Spleen (tissue), 11 donors: Measurements from ENCODE around the gene CNTNAP2. TPM values are rescaled to one million over a fixed set of nuclear protein-coding genes. Genes with fewer than 3 reads are reported as not detected.

Experiments
- DNase-seq: peaks from one replicate; pipeline ENCODE4 v3.0.0-alpha.2; 2020
- H3K27ac ChIP-seq, 8 donors: fragments of 200-600 bp; sonication (generic) in 7 of 8; 1 replicate in 4 of 8; 2 replicates in 4 of 8; pipeline versions ENCODE4 v1.5.0 to v1.8.0; 2016 to 2021; ENCODE audit warnings: inconsistent platforms in 4 of 8, mild to moderate bottlenecking in 4 of 8, moderate library complexity in 1 of 8
- H3K27me3 ChIP-seq, 7 donors: fragments of 200-600 bp; sonication (generic) in 6 of 7; replicated peaks in 1 of 7; 1 replicate in 4 of 7; 2 replicates in 3 of 7; pipeline versions ENCODE4 v1.5.0 to v1.8.0; 2016 to 2021; ENCODE audit warnings: inconsistent platforms in 3 of 7, mild to moderate bottlenecking in 1 of 7
- H3K36me3 ChIP-seq, 6 donors: fragments of 200-600 bp; sonication (generic) in 5 of 6; 1 replicate in 4 of 6; 2 replicates in 2 of 6; pipeline versions ENCODE4 v1.5.0 to v1.8.0; 2016 to 2021; ENCODE audit warnings: inconsistent platforms in 2 of 6
- H3K4me1 ChIP-seq, 6 donors: fragments of 200-600 bp; sonication (generic) in 5 of 6; 1 replicate in 3 of 6; 2 replicates in 3 of 6; pipeline versions ENCODE4 v1.5.0 to v1.8.0; 2016 to 2021; ENCODE audit warnings: inconsistent platforms in 3 of 6
- H3K4me3 ChIP-seq, 8 donors: fragments of 200-600 bp; sonication (generic) in 7 of 8; 1 replicate in 4 of 8; 2 replicates in 4 of 8; pipeline versions ENCODE4 v1.5.0 to v1.8.0; 2016 to 2021; ENCODE audit warnings: inconsistent platforms in 4 of 8, mild to moderate bottlenecking in 4 of 8, moderate library complexity in 2 of 8
- H3K9me3 ChIP-seq, 8 donors: fragments of 200-600 bp; sonication (generic) in 7 of 8; 1 replicate in 4 of 8; 2 replicates in 4 of 8; pipeline versions ENCODE4 v1.5.0 to v1.8.0; 2016 to 2021; ENCODE audit warnings: inconsistent platforms in 4 of 8
- POLR2A ChIP-seq, 3 donors: fragments of 450-650 bp; IDR thresholded peaks; one replicate each; pipeline ENCODE4 v1.5.1; 2017; ENCODE audit warnings: antibody characterized with exemption in 3 of 3, mild to moderate bottlenecking in 1 of 3
- POLR2AphosphoS5 ChIP-seq, 3 donors: sonication (generic); formaldehyde crosslinking; IDR thresholded peaks; one replicate each; pipeline ENCODE4 v1.5.1; 2017; ENCODE audit warnings: antibody characterized with exemption in 3 of 3
- WGBS, 5 donors: extraction: QIAGEN DNeasy Blood & Tissue Kit in 3 of 5; methylation state at CpG; one replicate each; pipeline versions ENCODE4 v1.1.5 to v1.1.7; 2013 to 2018; 5-methylcytosine and 5-hydroxymethylcytosine counted together
- intact Hi-C: fragments of 100-400 bp; cut with DNase I; formaldehyde crosslinking; loops from one replicate; pipeline ENCODE4 v1.15.0; 2023; ENCODE audit warnings: low total_unique reads
- polyA plus RNA-seq, 3 donors: library from polyadenylated mRNA; stranded (reverse); fragments of 200-250 nt; gene quantifications; one replicate each; pipeline ENCODE4 v1.2.1, GENCODE V29; 2013
- total RNA-seq, 7 donors: library from RNA; depleted of rRNA in 3 of 7; stranded (reverse); fragments of >200 nt in 3 of 7; fragmentation: NEBNext Ultra II Directional in 4 of 7; extraction: Animal tissue kit (Norgen Biotek cat#: 25700) in 4 of 7; gene quantifications; one replicate each; pipeline versions ENCODE4 v1.1.0 to v1.2.1, GENCODE V29; 2016 to 2021
- TF ChIP-seq, protein P1 (sequence below), 11 experiments: fragments of 200-600 bp in 7 of 11; fragments of 450-650 bp in 4 of 11; sonication (generic) in 4 of 11; IDR thresholded peaks in 8 of 11; conservative IDR thresholded peaks in 3 of 11; 1 replicate in 7 of 11; 2 replicates in 4 of 11; pipeline versions ENCODE4 v1.4.0 to v1.8.0; 2016 to 2021; ENCODE audit warnings: antibody characterized with exemption in 11 of 11, inconsistent platforms in 4 of 11, mild to moderate bottlenecking in 1 of 11
- donor health status: healthy with polysubstance abuse.
- donor health status: DM: no; HTN: no; CAD: no; lungs with moderate emphysema.
- donor health status: DM: no; HTN: no; CAD: no.
- donor health status: Bipolar disorder and iron deficiency.
- donor health status: healthy.
- donor health status: DM: no; HTN: no; CAD: no.
- donor health status: DM: yes; HTN: yes; CAD: no.

CNTNAP2 gene
- total and polyA plus RNA-seq, 10 donors, result 0.13 to 2.0 (median 0.82) TPM

DNA sequence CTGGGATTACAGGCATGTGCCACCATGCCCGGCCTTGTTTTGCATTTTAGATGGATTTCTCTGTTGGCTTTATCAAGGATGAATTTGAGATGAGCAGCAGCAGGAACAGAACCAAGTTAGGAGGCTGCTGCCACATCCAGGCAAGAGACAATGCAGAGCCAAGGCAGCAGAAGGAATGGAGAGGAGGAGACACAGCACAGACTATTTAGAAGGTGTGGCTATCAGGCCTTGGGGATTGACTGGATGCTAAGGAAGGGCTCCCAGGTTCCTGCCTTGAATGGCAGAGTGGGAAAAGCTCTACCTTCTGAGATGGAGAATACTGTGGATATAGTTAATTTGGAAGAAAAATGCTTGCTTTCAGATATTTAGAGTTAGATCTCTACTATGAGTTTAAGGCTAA is 1989.3 kb downstream of the CNTNAP2 start:
- H3K4me1 ChIP-seq, result no peaks in the 10 kb centered on the region
- 79 to 95% (median 88%) methylated on average over 1 of the region's 1 CpG for WGBS, 5 donors
- peaks cover 0 to 10% (median 0%) of the 10 kb centered on the region in 8 donors for H3K9me3 ChIP-seq
- no peak for DNase-seq
- H3K27ac ChIP-seq, result no peak overlapping the region
- TF ChIP-seq POLR2A (IDR thresholded peaks at IDR 0.05), result no peak
- no peak for TF ChIP-seq POLR2AphosphoS5 (IDR thresholded peaks at IDR 0.05)
- TF ChIP-seq, protein P1, sequence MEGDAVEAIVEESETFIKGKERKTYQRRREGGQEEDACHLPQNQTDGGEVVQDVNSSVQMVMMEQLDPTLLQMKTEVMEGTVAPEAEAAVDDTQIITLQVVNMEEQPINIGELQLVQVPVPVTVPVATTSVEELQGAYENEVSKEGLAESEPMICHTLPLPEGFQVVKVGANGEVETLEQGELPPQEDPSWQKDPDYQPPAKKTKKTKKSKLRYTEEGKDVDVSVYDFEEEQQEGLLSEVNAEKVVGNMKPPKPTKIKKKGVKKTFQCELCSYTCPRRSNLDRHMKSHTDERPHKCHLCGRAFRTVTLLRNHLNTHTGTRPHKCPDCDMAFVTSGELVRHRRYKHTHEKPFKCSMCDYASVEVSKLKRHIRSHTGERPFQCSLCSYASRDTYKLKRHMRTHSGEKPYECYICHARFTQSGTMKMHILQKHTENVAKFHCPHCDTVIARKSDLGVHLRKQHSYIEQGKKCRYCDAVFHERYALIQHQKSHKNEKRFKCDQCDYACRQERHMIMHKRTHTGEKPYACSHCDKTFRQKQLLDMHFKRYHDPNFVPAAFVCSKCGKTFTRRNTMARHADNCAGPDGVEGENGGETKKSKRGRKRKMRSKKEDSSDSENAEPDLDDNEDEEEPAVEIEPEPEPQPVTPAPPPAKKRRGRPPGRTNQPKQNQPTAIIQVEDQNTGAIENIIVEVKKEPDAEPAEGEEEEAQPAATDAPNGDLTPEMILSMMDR (IDR thresholded peaks at IDR 0.05 in 8 of 11, conservative IDR thresholded peaks at IDR 0.05 in 3 of 11), result no peak
- H3K27me3 ChIP-seq, result no peaks in the 10 kb centered on the region
- intact Hi-C loops, result no loop called here
- H3K36me3 ChIP-seq, result no peaks in the 10 kb centered on the region
- no peak overlapping the region for H3K4me3 ChIP-seq

DNA sequence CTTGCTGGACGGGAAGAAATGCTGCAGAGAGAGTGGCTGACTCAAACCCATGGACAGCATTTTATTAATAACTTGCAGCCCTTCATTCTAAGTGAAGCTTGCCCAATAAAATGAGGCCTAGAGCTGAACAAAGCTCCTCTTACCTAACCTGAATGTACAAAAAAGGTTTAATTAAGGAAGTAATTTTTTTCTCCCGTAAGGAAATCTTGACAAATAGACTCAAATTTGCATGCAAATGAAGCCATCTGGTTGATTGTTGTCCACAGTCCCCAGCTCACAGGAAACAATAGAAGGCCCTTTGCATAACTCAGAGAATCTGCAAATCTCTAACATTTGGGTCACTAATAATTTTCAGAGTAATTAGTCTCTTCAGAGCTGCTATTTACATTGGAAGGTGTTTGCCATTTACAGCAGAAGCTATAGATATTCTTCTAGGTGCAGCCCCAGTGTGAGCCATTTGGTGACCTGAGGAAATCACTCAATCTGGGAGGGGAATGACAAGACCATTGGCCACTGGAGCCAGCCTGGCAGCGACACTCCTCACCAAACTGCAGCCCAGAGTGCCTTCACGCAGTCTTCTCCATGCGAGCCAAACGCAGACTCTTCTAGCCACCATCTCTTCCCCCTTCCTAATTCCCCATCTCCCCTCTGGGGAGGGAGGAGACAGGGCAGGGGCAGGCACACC is 1991.0 kb downstream of the CNTNAP2 start:
- no peaks in the 10 kb centered on the region for H3K27me3 ChIP-seq
- H3K4me1 ChIP-seq, result no peaks in the 10 kb centered on the region
- no peak overlapping the region for H3K27ac ChIP-seq
- H3K4me3 ChIP-seq, result no peak overlapping the region
- DNase-seq, result no peak
- H3K36me3 ChIP-seq, result no peaks in the 10 kb centered on the region
- intact Hi-C loops, result no loop called here
- 75 to 88% (median 82%) methylated on average over 6 of the region's 6 CpGs for WGBS, 5 donors
- H3K9me3 ChIP-seq, result peaks cover 0 to 3% (median 0%) of the 10 kb centered on the region in 8 donors
- TF ChIP-seq POLR2A (IDR thresholded peaks at IDR 0.05) (no peak), POLR2AphosphoS5 (IDR thresholded peaks at IDR 0.05) (no peak)

DNA sequence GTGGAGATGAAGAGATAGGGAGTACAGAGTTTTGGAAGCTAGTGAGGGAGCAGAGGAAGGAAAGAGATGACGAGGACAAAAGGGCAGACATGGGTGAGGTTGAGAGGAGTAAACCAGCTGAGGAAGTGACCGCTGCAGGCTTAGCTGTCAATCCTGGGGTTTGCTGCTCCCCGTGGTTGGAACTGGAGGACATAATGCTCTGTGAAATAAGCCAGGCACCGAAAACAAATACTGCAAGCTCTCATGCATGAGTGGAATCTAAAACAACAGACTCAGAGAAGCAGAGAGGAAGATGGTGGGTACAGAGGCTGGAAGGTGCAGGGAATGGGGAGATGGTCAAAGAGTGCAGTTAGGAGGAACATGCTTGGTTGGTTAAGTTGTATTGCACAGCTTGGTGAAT is 1991.8 kb downstream of the CNTNAP2 start:
- intact Hi-C loops, result no loop called here
- H3K4me3 ChIP-seq, result no peak overlapping the region
- no peak overlapping the region for H3K27ac ChIP-seq
- TF ChIP-seq, protein P1 (IDR thresholded peaks at IDR 0.05 in 8 of 11, conservative IDR thresholded peaks at IDR 0.05 in 3 of 11), result no peak
- TF ChIP-seq POLR2A (IDR thresholded peaks at IDR 0.05) (no peak), POLR2AphosphoS5 (IDR thresholded peaks at IDR 0.05) (no peak)
- no peaks in the 10 kb centered on the region for H3K27me3 ChIP-seq
- WGBS, 5 donors, result 64 to 68% (median 66%) methylated on average over 4 of the region's 4 CpGs
- H3K36me3 ChIP-seq, result no peaks in the 10 kb centered on the region
- DNase-seq, result no peak
- H3K9me3 ChIP-seq, result no peaks in the 10 kb centered on the region
- H3K4me1 ChIP-seq, result no peaks in the 10 kb centered on the region

DNA sequence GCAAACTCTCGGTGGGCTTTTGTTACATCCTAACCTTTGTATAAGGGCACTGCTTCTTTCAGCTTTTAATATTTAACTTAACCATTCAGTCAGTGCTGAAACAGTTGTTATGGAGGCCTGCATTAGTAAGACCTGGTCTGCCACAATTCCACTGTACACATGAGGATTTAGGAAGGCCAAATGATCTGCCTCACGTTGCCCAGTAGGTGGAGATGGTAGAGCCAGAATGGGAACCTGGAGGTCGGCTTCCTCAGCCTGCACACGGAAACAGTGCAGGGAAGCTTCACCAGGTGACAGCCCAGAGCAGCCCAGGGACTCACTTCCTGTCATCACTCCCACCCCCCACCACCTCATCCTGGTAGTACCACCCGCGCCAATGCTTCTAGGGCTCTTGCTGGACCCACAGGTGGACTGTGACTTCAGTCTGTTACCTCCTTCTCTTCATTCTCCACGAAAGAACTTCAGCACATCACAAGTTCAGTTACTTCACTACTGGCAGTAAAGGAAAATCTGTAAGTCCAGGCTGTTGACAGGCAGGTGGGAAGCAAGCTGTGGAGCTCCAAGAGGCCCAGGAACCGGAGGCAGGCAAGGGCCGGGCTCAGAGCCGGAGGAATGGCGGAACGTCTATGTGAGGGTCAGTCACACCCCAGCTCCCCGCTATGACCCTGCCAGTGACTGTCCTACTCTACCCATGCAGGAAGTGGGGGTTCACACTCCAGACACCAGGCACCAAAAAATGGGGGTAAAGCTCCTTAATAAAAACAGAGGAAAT is 1993.7 kb downstream of the CNTNAP2 start:
- WGBS, 5 donors, result 81 to 94% (median 88%) methylated on average over 13 of the region's 13 CpGs
- TF ChIP-seq, protein P1 (IDR thresholded peaks at IDR 0.05 in 8 of 11, conservative IDR thresholded peaks at IDR 0.05 in 3 of 11), result no peak
- TF ChIP-seq POLR2AphosphoS5 (IDR thresholded peaks at IDR 0.05) (no peak), POLR2A (IDR thresholded peaks at IDR 0.05) (no peak)
- H3K9me3 ChIP-seq, result no peaks in the 10 kb centered on the region

More for the DNA sequence above, 1993.7 kb downstream of the CNTNAP2 start:
- H3K4me3 ChIP-seq, result no peak overlapping the region
- no peaks in the 10 kb centered on the region for H3K4me1 ChIP-seq
- intact Hi-C loops, result no loop called here
- no peak for DNase-seq
- no peaks in the 10 kb centered on the region for H3K27me3 ChIP-seq
- no peaks in the 10 kb centered on the region for H3K36me3 ChIP-seq
- no peak overlapping the region for H3K27ac ChIP-seq
